GM20000 (cell line): ENCODE measurements around the gene C9orf57.

ENCODE experiments used
- DNase-seq: peaks from one replicate; pipeline ENCODE4 v3.0.0; 2012; ENCODE audit warnings: low spot score
- CTCF ChIP-seq: IDR thresholded peaks from 2 replicates; pipeline ENCODE4 v1.5.1; 2012; ENCODE audit warnings: mild to moderate bottlenecking, control low read depth; ENCODE audit errors: extremely low read depth, missing control alignments

The C9orf57 gene

DNA sequence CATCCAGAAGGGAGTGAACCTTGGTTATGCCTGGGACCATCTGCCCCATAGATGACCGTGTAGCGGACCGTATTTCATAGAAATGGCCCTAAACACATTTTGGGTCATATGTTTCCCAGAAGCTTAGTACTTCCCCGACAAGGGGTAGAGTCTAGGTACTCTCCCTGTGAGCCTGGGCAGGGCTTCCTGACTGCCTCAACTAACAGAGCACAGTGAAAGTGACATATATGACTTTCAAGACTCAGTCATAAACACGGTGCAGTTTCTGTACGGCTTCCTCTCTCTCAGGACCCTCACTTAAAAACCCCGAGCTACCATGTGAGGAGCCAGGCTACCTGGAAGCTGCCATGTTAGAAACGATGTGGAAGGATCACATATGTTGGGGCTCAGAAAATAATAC lies 20.9 kb downstream of the C9orf57 start:
- DNase-seq = no peak
- TF ChIP-seq CTCF = no peak

DNA sequence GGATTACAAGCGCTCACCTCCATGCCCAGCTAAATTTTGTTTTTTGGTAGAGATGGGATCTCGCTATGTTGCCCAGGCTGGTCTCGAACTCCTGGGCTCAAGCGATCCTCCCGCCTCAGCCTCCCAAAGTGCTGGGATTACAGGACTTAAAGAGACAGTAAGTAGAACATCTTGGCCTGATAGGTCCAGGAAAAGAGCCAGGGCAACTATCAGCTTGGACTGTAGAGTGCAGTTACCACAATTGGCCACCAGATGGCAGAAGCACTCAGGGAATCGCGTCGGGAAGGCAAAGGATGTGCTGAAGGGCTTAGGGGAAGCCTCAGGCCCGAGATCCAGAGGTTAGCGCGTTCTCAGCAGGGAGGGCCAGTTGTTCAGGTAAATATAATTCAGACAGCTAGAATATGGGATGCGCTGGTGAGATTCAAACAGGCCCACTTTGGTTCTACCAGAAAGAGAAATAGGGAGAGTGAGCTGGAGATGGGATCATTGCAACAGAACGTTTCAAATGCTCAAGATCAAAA lies 21.5 kb downstream of the C9orf57 start:
- DNase-seq = peak; percentile 82
- TF ChIP-seq CTCF = peak; percentile 96

DNA sequence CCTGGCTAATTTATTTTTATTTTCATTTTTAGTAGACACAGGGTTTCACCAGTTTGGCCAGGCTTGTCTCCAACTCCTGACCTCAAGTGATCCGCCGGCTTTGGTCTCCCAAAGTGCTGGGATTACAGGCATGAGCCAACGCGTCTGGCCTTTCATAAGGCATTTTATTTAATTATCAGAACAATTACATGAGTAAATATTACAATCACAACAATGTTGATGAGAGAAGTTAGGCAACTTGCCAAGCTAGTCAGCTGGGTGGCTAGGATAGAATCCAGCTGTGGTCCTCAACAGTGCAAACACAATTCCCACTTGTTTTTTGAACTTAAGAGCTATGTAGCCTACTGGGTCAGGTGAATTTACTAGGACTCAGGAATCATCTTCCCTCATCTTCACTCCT lies 22.0 kb downstream of the C9orf57 start:
- TF ChIP-seq CTCF = no peak

GRCh38 chr9:72037571-72037970 lies 22.8 kb downstream of the C9orf57 start:
- TF ChIP-seq CTCF = no peak
- DNase-seq = no peak

More for the DNA sequence above, 22.0 kb downstream of the C9orf57 start:
- no peak for DNase-seq

DNA sequence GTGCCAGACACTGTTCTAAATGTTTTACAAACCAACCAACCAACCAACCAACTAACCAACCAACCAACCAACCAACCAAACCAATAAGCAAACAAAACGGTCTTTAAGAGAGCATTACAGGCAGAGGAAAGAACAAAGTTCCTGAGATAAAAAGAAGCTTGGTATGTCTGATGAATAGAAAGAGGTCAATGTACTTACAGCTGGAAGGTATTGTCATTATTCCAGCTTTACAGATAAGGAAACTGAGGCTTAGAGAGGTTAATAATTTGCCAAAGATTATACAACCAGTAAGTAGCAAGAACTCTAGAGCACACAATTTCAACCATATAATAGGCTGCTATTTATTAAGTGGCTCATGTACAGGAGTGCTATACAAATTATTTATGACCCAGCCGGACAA lies 29.6 kb downstream of the C9orf57 start:
- DNase-seq = no peak
- TF ChIP-seq CTCF = no peak

GRCh38 chr9:72029986-72030385 lies 30.4 kb downstream of the C9orf57 start:
- no peak for TF ChIP-seq CTCF
- no peak for DNase-seq

DNA sequence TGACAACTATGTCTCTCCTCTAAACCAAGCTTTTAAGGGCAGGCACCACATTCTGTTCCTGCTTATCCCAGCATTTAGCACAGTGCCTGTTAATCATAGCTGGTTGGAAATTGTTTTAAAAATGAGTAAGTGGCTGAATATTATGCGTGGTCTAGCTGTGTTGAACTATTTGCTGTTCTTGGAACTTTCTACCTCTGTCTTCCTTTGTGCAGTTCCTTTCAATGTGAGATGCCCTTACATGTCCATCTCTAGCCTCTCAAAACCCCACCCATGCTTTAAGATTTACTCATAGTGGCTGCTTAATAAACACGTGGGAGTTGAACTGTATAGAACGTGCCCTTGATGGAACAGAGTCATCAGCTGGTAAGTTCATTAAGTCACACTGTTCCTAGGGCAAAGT lies 34.5 kb downstream of the C9orf57 start:
- no peak for DNase-seq
- TF ChIP-seq CTCF = no peak
